ENCODE measurements around the gene GAN. TPM values are rescaled to one million over a fixed set of nuclear protein-coding genes. Genes with fewer than 3 reads are reported as not detected.
A peak's percentile ranks its signal among the peaks of the same experiment; 100 is the strongest.

Gene GAN
- total RNA-seq, 1 donor from 2014 or later, result 23.4 TPM

GRCh38 chr16:81353895-81354294 is 39.1 kb downstream of the GAN start:
- no peak for DNase-seq

- no peak for DNase-seq
Measured at GRCh38 chr16:81357711-81358260, 43.0 kb downstream of the GAN start.

- no peak for DNase-seq
Measured at GRCh38 chr16:81358860-81359259, 44.1 kb downstream of the GAN start.

GRCh38 chr16:81360135-81360534 is 45.4 kb downstream of the GAN start:
- no peak for DNase-seq

- DNase-seq, result no peak
Measured at GRCh38 chr16:81365731-81366130, 51.0 kb downstream of the GAN start.

GRCh38 chr16:81366316-81366932 is 51.7 kb downstream of the GAN start:
- DNase-seq, result peak; percentile 33

- DNase-seq, result no peak
Measured at GRCh38 chr16:81367821-81368220, 53.1 kb downstream of the GAN start.

- DNase-seq, result no peak
Measured at GRCh38 chr16:81369888-81370504, 55.2 kb downstream of the GAN start.

- no peak for DNase-seq
Measured at GRCh38 chr16:81371106-81371505, 56.3 kb downstream of the GAN start.

GRCh38 chr16:81374550-81374949 is 59.8 kb downstream of the GAN start:
- DNase-seq, result no peak

GRCh38 chr16:81376880-81377279 is 62.1 kb downstream of the GAN start:
- peak; percentile 16 for DNase-seq

GRCh38 chr16:81378049-81378448 is 63.3 kb downstream of the GAN start:
- no peak for DNase-seq

- DNase-seq, result no peak
Measured at GRCh38 chr16:81380932-81381331, 66.2 kb downstream of the GAN start.

- peak; percentile 16 for DNase-seq
Measured at GRCh38 chr16:81384006-81384405, 69.2 kb downstream of the GAN start.

GRCh38 chr16:81385031-81385756 is 70.4 kb downstream of the GAN start:
- DNase-seq, result no peak

- DNase-seq, result no peak
Measured at GRCh38 chr16:81388357-81388756, 73.6 kb downstream of the GAN start.

GRCh38 chr16:81390840-81391239 is 76.1 kb downstream of the GAN start:
- DNase-seq, result no peak

GRCh38 chr16:81392011-81392410 is 77.2 kb downstream of the GAN start:
- DNase-seq, result no peak

- no peak for DNase-seq
Measured at GRCh38 chr16:81394416-81394815, 79.7 kb downstream of the GAN start.

- no peak for DNase-seq
Measured at GRCh38 chr16:81394966-81395655, 80.3 kb downstream of the GAN start.

GRCh38 chr16:81397058-81397878 is 82.5 kb downstream of the GAN start:
- no peak for DNase-seq
